GM19240 (cell line): ENCODE measurements around the gene GINS1.

ENCODE experiments used
- DNase-seq: peaks from one replicate; pipeline ENCODE4 v3.0.0; 2011; ENCODE audit warnings: low spot score; ENCODE audit not compliant: insufficient read length

Gene GINS1

GRCh38 chr20:25407311-25408169 lies at the start of gene GINS1:
Gene GINS1 (plus strand): TSS chr20:25407673. CDS start chr20:25407821, 148 bp downstream.
- DNase-seq, result peak; percentile 76

- no peak for DNase-seq
Measured at GRCh38 chr20:25360631-25361286, 46.7 kb upstream of the GINS1 start.

GRCh38 chr20:25361287-25361683 lies 46.2 kb upstream of the GINS1 start:
- DNase-seq, result no peak

- no peak for DNase-seq
Measured at GRCh38 chr20:25364180-25364788, 43.2 kb upstream of the GINS1 start.

GRCh38 chr20:25364879-25365699 lies 42.4 kb upstream of the GINS1 start:
- no peak for DNase-seq

GRCh38 chr20:25368526-25368925 lies 38.9 kb upstream of the GINS1 start:
- no peak for DNase-seq

GRCh38 chr20:25368976-25369375 lies 38.5 kb upstream of the GINS1 start:
- no peak for DNase-seq

GRCh38 chr20:25369529-25369928 lies 37.9 kb upstream of the GINS1 start:
- DNase-seq, result no peak

GRCh38 chr20:25369971-25370370 lies 37.5 kb upstream of the GINS1 start:
- DNase-seq, result no peak

GRCh38 chr20:25372584-25373336 lies 34.7 kb upstream of the GINS1 start:
- DNase-seq, result no peak

GRCh38 chr20:25374842-25375241 lies 32.6 kb upstream of the GINS1 start:
- DNase-seq, result no peak

- no peak for DNase-seq
Measured at GRCh38 chr20:25376236-25376635, 31.2 kb upstream of the GINS1 start.

- DNase-seq, result no peak
Measured at GRCh38 chr20:25376886-25377285, 30.6 kb upstream of the GINS1 start.

- DNase-seq, result no peak
Measured at GRCh38 chr20:25378189-25378883, 29.1 kb upstream of the GINS1 start.

GRCh38 chr20:25378884-25379733 lies 28.4 kb upstream of the GINS1 start:
- DNase-seq, result no peak

GRCh38 chr20:25380945-25381614 lies 26.4 kb upstream of the GINS1 start:
- no peak for DNase-seq

- DNase-seq, result no peak
Measured at GRCh38 chr20:25382704-25383370, 24.6 kb upstream of the GINS1 start.

- no peak for DNase-seq
Measured at GRCh38 chr20:25389401-25389857, 18.0 kb upstream of the GINS1 start.
